AG10803 (cell line): ENCODE data around the gene ADAMTS14.

Experiments used
- DNase-seq: peaks from one replicate; pipeline ENCODE4 v3.0.0; 2010; ENCODE audit warnings: low read depth
- H3K4me3 ChIP-seq: 2 replicates; pipeline ENCODE4 v1.5.1; 2011; ENCODE audit warnings: mild to moderate bottlenecking, low read length, control low read depth
- TF ChIP-seq, protein P1 (sequence below): conservative IDR thresholded peaks from 2 replicates; pipeline ENCODE4 v1.5.1; 2011; ENCODE audit warnings: mild to moderate bottlenecking, low read length, control low read depth, inconsistent platforms

ADAMTS14 gene

DNA sequence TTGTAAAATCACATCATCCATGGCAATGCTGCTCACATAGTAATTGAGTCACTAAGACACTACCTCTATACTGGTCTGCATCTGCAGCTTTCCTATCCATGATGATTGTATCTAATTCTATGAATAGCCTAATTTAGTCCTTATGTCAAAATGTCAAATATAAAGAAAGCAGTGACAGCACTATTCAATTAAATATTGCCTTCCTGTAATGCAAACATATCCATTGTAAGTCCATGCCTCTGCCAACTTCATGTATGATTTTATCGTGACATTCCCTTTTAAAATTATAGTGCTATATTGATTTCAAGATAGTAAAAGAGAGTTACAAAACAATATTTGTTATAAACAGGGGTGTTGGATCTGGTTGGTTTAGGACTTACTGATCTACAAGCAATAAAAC is 138.7 kb downstream of the ADAMTS14 start:
- DNase-seq: no peak
- H3K4me3 ChIP-seq: no peak overlapping the region
- TF ChIP-seq, protein P1, sequence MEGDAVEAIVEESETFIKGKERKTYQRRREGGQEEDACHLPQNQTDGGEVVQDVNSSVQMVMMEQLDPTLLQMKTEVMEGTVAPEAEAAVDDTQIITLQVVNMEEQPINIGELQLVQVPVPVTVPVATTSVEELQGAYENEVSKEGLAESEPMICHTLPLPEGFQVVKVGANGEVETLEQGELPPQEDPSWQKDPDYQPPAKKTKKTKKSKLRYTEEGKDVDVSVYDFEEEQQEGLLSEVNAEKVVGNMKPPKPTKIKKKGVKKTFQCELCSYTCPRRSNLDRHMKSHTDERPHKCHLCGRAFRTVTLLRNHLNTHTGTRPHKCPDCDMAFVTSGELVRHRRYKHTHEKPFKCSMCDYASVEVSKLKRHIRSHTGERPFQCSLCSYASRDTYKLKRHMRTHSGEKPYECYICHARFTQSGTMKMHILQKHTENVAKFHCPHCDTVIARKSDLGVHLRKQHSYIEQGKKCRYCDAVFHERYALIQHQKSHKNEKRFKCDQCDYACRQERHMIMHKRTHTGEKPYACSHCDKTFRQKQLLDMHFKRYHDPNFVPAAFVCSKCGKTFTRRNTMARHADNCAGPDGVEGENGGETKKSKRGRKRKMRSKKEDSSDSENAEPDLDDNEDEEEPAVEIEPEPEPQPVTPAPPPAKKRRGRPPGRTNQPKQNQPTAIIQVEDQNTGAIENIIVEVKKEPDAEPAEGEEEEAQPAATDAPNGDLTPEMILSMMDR: no peak

DNA sequence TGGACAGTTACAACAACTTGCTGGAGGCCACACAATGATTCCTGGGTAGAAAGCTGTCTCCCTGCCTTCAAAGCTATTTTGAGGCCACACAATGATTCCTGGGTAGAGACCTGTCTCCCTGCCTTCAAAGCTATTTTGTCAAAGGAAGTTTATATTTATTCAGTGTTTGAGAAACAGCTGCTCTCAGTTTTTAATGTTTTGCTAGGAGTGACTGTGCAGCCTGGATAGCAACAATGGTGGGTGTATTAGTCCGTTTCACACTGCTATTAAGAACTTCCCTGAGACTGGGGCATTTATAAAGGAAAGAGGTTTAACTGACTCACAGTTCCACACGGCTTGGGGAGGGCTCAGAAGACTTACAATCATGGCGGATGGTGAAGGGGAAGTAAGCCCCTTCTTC is 139.6 kb downstream of the ADAMTS14 start:
- no peak overlapping the region for H3K4me3 ChIP-seq
- TF ChIP-seq, protein P1: no peak
- DNase-seq: no peak
